Vagina (tissue), 2 donors: ENCODE results near the gene BUB1B. TPM values are rescaled to one million over a fixed set of nuclear protein-coding genes. Genes with fewer than 3 reads are reported as not detected.

Experiments used
- DNase-seq, 2 donors: peaks; one replicate each; pipeline ENCODE4 v3.0.0-alpha.2; 2017; ENCODE audit errors: extremely low spot score in 2 of 2
- H3K27ac ChIP-seq: fragments of 200-600 bp; sonication (generic); one replicate; pipeline ENCODE4 v1.5.1; 2019
- H3K27me3 ChIP-seq: fragments of 200-600 bp; sonication (generic); one replicate; pipeline ENCODE4 v1.5.1; 2019
- H3K36me3 ChIP-seq, 2 donors: fragments of 200-600 bp; sonication (generic); one replicate each; pipeline ENCODE4 v1.5.1; 2017 to 2019
- H3K4me1 ChIP-seq: fragments of 200-600 bp; sonication (generic); one replicate; pipeline ENCODE4 v1.5.1; 2019
- H3K4me3 ChIP-seq, 2 donors: fragments of 200-600 bp; sonication (generic); 1 replicate in 1 of 2; 2 replicates in 1 of 2; pipeline ENCODE4 v1.5.1; 2016 to 2019
- H3K9me3 ChIP-seq: fragments of 200-600 bp; sonication (generic); one replicate; pipeline ENCODE4 v1.5.1; 2019
- POLR2A ChIP-seq, 2 donors: fragments of 450-650 bp; IDR thresholded peaks; one replicate each; pipeline ENCODE4 v1.6.1; 2017; ENCODE audit warnings: antibody characterized with exemption in 2 of 2, mild to moderate bottlenecking in 2 of 2, moderate library complexity in 2 of 2
- POLR2AphosphoS5 ChIP-seq, 2 donors: sonication (generic); formaldehyde crosslinking; IDR thresholded peaks; one replicate each; pipeline ENCODE4 v1.9.0; 2017; ENCODE audit warnings: antibody characterized with exemption in 2 of 2, mild to moderate bottlenecking in 2 of 2, low read depth in 1 of 2; ENCODE audit not compliant: insufficient read depth in 1 of 2
- intact Hi-C: fragments of 100-400 bp; cut with DNase I; formaldehyde crosslinking; loops from one replicate; pipeline ENCODE4 v1.15.1; 2023
- total RNA-seq: library from RNA; depleted of rRNA; stranded (reverse); fragments of >200 nt; gene quantifications from one replicate; pipeline ENCODE4 v1.2.3, GENCODE V29; 2016
- TF ChIP-seq, protein P1 (sequence below), 3 experiments: fragments of 450-650 bp in 2 of 3; fragments of 200-600 bp in 1 of 3; sonication (generic) in 1 of 3; IDR thresholded peaks; one replicate each; pipeline ENCODE4 v1.5.1; 2017 to 2019; ENCODE audit warnings: antibody characterized with exemption in 3 of 3, mild to moderate bottlenecking in 2 of 3, moderate library complexity in 2 of 3

BUB1B gene
- total RNA-seq, 1 donor from 2014 or later = 5.6 TPM

DNA sequence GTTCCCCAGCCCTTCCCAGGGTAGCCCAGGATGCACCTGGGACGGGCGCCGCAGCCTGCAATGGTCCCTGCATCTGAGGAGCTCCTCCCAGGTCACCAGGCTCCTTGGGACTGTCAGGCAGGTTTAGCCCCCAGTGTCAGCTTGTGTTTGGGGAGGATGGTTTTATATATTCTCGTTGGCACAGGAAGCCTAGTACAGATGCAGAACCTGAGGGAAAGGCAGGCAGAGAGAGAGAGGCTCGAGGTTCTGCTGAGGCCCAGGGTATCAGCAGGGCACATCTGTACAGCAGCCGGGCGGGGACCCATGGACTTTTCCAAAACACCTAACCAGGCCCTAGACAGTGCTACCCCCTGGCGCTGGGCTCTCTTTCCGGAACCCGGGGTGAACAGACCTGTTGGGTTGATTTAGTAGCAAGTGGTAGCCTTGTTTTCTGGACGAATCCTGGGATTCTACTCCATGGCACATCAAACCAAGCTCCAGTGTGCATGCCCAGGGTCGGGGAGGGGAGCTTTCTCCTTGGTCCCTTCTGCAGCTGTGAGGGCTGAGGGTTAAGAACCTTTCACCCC lies 86.6 kb downstream of the BUB1B start:
- H3K9me3 ChIP-seq = no peaks in the 10 kb centered on the region
- intact Hi-C loops = no loop called here
- H3K27ac ChIP-seq = no peak overlapping the region
- TF ChIP-seq POLR2AphosphoS5 (IDR thresholded peaks at IDR 0.05; ENCODE audit: insufficient read depth in 1 of 2, low read depth in 1 of 2) (no peak), POLR2A (IDR thresholded peaks at IDR 0.05) (no peak)
- TF ChIP-seq, protein P1, sequence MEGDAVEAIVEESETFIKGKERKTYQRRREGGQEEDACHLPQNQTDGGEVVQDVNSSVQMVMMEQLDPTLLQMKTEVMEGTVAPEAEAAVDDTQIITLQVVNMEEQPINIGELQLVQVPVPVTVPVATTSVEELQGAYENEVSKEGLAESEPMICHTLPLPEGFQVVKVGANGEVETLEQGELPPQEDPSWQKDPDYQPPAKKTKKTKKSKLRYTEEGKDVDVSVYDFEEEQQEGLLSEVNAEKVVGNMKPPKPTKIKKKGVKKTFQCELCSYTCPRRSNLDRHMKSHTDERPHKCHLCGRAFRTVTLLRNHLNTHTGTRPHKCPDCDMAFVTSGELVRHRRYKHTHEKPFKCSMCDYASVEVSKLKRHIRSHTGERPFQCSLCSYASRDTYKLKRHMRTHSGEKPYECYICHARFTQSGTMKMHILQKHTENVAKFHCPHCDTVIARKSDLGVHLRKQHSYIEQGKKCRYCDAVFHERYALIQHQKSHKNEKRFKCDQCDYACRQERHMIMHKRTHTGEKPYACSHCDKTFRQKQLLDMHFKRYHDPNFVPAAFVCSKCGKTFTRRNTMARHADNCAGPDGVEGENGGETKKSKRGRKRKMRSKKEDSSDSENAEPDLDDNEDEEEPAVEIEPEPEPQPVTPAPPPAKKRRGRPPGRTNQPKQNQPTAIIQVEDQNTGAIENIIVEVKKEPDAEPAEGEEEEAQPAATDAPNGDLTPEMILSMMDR (IDR thresholded peaks at IDR 0.05) = no peak
- no peak overlapping the region for H3K4me3 ChIP-seq
- no peak for DNase-seq
- H3K36me3 ChIP-seq = no peaks in the 10 kb centered on the region
- H3K27me3 ChIP-seq = no peaks in the 10 kb centered on the region
- peaks cover 45% of the 10 kb centered on the region for H3K4me1 ChIP-seq

DNA sequence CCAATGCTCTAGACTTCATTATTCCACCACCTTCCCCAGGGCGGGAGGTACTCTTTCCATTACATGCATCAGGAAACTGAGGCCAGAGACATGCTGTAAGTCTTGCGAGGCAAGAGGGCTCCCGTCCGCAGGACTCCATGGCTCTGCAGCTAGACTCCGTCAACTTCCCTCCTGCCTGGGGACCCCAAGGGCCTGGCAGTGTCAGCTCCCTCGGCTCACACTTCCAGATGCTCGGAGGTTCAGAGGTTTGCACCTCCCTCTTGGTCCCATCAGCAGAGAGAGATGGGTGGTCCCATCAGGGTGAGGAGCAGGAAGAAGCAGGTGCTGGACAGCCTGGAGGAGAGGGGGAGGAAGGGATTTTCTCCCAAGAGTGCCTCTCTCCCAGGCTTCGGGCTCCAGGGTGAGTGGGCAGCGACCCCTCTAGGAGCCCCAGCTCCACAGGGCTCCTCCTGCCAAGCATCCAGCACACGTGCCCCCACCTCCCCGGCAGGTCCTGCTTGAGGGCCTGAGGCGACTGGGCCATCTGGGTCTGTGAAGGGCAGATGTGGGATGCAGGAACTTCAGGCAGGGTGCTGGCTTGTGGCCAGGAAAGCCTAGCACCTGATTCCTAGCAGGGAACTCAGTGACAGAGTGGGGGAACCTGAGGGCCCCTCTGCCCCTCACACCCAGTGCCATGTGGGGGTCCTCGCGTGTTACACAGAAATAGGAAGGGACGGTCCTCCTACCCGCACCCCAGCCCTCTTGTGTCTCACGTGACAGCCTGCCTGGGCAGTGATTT lies 87.3 kb downstream of the BUB1B start:
- TF ChIP-seq, protein P1 (IDR thresholded peaks at IDR 0.05) = no peak
- no peak for TF ChIP-seq POLR2AphosphoS5 (IDR thresholded peaks at IDR 0.05; ENCODE audit: insufficient read depth in 1 of 2, low read depth in 1 of 2)
- no peak for TF ChIP-seq POLR2A (IDR thresholded peaks at IDR 0.05)
- Histone ChIP-seq H3K27me3 (no peaks in the 10 kb centered on the region), H3K9me3 (no peaks in the 10 kb centered on the region), H3K36me3 (no peaks in the 10 kb centered on the region), H3K4me1 (peaks cover 52% of the 10 kb centered on the region), H3K4me3 (no peak overlapping the region), H3K27ac (no peak overlapping the region)
- intact Hi-C loops = no loop called here
- no peak for DNase-seq

DNA sequence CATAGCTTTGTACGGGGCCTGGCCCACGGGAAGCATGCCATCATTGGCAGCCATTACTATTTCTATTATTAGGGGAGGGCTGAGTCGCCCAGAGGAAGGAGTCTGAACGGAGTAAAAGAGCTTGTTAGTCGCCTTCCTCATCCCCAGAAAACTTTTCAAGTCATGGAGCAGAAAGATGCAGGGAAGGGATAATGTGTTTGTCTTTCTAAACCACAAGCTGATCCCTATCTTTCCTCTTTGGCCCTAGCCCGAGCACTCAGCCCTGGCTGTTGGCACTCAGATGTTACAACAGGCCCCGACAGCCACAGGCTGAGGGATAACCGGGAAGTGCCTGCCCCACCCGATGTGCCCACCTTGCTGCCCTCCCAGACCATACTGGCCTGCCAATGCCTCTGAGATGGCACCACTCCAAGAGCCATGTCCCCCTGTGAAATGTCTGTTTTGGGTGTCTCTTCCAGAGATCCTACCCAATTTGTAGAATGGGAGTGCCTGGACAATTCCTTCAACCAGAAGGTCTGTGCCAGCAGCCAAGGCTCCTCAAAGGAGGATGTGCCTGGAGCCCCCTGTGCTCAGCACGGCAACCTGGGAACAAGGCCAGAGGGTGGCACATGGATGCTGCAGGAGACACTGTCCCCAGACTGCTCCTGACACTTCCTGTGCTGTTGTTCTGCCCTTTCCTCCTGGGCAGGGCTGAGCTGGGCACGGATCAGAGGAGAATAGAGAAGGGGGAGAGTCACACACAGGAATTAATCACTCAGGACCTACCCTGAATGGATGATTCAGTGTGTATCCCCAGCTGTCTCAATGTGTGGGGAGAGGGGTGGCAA lies 88.8 kb downstream of the BUB1B start:
- Histone ChIP-seq H3K4me3 (no peak overlapping the region), H3K27me3 (no peaks in the 10 kb centered on the region), H3K27ac (peak overlapping the region; percentile 40), H3K36me3 (no peaks in the 10 kb centered on the region), H3K4me1 (peaks cover 59% of the 10 kb centered on the region), H3K9me3 (no peaks in the 10 kb centered on the region)
- peak in 1 of 2 donors; percentile 18 for TF ChIP-seq POLR2AphosphoS5 (IDR thresholded peaks at IDR 0.05; ENCODE audit: insufficient read depth in 1 of 2, low read depth in 1 of 2)
- TF ChIP-seq, protein P1 (IDR thresholded peaks at IDR 0.05) = no peak
- DNase-seq = no peak
- intact Hi-C loops = no loop called here

DNA sequence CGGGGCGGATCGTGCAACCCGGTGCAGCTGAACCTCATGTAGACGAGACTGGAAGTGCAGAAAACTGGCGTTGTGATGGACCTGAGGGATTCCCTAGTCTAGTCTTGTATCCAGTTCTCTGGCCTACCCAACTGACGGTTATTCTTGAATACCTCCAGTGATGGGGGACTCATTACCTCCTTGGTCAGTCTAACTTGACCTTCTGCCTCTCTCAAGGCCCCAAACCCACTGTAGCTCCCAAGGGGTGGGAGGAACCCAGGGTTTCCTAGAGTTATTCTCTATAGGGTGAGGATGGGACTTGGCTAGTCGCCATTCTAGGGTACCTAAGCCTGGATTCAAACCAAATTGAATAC lies 89.4 kb downstream of the BUB1B start:
- Histone ChIP-seq H3K27ac (peak overlapping the region; percentile 40), H3K4me3 (no peak overlapping the region), H3K27me3 (no peaks in the 10 kb centered on the region), H3K36me3 (no peaks in the 10 kb centered on the region), H3K9me3 (no peaks in the 10 kb centered on the region), H3K4me1 (peaks cover 59% of the 10 kb centered on the region)
- TF ChIP-seq, protein P1 (IDR thresholded peaks at IDR 0.05) = no peak
- intact Hi-C loops = no loop called here
- no peak for DNase-seq
